ENCODE data around the gene CAP2.
"Not testable (repeated sequence)": the region's sequence is repeated elsewhere in the genome, so short reads cannot be mapped to it uniquely, and the experiment has no call there.

Gene CAP2

GRCh38 chr6:17505767-17506280, 112.4 kb downstream of the CAP2 start:
- no peak for DNase-seq

DNA sequence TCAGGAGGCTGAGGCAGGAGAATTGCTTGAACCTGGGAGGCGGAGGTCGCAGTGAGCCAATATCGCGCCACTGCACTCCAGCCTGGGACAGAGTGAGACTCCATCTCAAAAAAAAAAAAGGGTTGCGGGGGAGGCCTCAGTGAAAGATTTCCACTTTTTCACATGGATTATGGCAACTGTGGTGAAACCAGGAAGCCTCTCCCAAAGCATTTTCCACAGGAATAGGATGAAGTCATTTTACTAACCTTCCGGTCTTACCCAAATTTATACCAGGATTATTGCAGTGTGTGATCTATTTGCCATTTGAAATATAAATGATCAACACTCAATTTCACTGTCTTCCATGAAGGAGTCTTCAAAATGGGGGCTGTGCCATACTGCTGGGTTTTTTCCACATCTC, 113.1 kb downstream of the CAP2 start:
- DNase-seq = no peak

DNA sequence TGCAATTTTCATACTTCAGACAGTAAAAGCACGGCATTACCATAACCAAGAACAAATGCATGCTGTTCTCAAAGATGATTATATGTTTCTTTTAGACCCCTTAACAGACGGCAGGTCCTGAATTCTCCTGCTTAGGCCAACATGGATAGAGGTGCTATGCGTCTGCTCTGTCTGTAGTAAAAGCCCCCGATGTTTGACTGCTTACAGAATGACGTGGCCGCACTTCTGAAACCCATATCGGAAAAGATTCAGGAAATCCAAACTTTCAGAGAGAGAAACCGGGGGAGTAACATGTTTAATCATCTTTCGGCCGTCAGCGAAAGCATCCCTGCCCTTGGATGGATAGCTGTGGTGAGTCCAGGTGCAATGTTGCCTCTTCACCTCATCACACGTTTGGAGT, 113.6 kb downstream of the CAP2 start:
- no peak for DNase-seq

GRCh38 chr6:17511084-17511483, 117.7 kb downstream of the CAP2 start:
- no peak for DNase-seq

DNA sequence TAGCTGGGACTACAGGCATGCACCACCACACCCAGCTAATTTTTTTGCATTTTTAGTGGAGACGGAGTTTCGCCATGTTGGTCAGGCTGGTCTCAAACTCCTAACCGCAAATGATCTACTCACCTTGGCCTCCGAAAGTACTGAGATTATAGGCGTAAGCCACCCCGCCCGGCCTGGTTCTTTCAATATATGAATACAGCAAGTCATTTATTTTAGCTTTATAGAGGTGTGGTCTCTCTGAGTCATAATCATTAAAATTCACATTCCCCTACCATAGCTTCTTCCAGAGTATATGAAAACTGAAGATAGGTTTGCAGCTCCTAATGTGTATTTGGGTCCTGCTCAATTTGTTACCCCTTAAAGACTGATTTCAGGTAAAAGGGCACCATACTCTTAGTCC, 118.2 kb downstream of the CAP2 start:
- no peak for DNase-seq

GRCh38 chr6:17519120-17519519, 125.7 kb downstream of the CAP2 start:
- no peak for DNase-seq

GRCh38 chr6:17525637-17526036, 132.2 kb downstream of the CAP2 start:
- DNase-seq = no peak

GRCh38 chr6:17527076-17527475, 133.7 kb downstream of the CAP2 start:
- no peak for DNase-seq

- no peak for DNase-seq
These were observed 137.0 kb downstream of the CAP2 start for GRCh38 chr6:17530321-17530835.

DNA sequence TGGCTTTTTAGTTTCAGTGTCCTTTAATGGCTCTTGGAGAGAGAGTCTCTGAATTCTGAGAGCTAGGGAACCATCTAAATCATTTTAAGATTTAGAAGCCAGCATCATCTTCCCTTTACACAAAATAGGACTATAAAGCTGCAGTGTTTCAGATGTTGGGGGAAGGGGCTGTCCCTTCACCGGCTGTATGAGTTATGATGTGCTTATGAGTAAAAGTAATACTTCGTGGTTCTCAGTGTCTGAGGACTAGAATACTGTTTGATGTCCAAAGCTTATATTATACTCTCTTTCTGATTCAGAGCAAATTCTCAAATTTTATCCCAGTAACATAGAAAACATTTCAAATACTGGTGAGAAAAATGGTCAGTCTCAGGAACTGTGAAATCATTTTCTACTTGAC, 143.2 kb downstream of the CAP2 start:
- DNase-seq = peak; percentile 25 to 40

DNA sequence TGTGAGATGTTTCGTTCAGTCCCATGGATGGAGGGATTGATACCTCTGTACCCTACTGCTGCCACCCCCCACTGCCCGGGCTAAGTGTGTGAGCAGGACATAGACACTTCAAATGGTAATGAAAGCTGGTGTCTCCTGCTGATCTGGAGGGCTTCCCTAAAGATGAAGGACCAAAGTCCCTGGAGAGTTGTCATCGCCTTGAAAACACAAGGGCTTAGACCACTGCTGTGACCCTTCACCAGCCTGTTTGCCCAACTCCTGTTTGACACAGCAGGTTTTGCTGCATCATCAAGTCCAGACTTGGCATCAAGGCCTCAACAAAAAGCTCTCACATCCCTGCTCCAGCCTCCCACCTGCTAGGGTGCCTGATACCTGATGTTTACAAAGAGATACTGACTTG, 148.8 kb downstream of the CAP2 start:
- DNase-seq = no peak

- DNase-seq = not testable (repeated sequence)
These were observed 152.3 kb downstream of the CAP2 start for GRCh38 chr6:17545681-17546080.

DNA sequence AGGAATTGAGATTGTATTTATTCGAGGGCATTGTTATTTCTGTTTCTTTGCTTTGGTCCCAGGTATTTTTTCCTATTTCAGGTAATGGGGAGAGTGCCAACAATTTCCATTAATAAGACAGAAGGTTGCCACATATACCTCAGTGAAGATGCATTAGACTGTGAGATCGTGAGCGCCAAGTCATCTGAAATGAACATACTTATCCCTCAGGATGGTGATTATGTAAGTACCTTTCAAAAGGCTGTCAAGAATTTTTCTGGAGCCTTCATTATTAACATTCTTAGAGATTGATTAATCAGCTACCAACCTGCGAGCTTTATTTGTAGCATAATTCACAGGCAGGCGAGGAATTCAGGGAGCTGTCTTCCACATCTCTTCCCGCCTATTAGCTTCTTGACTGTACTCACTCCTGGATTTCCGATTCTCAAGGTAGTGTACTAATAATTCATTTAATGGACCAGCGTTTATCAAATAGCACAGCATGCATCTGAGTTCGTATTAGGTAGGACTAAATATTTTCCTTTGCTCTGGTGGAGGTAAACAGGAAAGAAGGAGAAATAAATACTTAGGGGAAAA, 158.1 kb downstream of the CAP2 start:
- DNase-seq = no peak

DNA sequence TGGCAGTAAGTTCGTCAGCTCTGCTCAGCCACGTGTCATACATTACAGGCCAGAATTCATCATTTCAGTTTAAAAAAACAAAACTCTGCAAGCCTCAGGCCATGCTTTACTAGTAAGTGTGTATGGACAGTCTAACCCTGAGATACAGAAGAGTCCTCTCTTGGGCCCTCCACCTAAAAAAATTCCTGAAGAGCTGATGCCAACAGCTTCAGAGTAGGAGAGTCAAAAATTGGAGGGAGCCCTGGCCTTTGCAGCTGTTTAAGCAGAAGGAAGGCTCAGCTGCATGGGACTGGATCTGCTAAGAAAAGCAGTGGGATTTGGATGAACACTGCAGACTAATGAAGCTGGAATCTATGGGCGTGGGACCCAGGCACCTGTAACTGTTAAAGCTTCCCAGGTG, 159.5 kb downstream of the CAP2 start:
- DNase-seq = no peak

- DNase-seq = no peak
These were observed 162.6 kb downstream of the CAP2 start for GRCh38 chr6:17556014-17556413.

DNA sequence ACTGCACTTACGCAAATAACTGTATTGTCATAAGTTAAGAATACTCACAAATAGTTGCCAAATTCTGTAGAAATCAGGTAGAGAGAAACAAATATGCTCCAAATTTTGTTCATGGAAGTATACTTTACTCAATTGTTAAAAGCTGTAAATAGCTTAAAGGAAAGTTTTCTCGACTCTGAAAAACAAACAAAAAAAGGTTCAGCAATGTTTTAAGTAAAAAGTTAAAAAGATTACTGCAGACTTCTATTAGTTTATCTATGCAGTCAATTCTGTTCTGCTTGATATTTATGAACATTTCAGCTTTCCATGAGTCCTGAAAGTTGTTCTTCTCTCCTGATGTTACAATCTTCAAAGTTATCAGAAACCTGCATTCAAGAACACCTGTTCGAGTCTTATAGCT, 169.2 kb downstream of the CAP2 start:
- DNase-seq = no peak

- no peak for DNase-seq
These were observed 172.0 kb downstream of the CAP2 start for GRCh38 chr6:17565399-17565798.

GRCh38 chr6:17574866-17575560, 181.6 kb downstream of the CAP2 start:
- no peak for DNase-seq

DNA sequence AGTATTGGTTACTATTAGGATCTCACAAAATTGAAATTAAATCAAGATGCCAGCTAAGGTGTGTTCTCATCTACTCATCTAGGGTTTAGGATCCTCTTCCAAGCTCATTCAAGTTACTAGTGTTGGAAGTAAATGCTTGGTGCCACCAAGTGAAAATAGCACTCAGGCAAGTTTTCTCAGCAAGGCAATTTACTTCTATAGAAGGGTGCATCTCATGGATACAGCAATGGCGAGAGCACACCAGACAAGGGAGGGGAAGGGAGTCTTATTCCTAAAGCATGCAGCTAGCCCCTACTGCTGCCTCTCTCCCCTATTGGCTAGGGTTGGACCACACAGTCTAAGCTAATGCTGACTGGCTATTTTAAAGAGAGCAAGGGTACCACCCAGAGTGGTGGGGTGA, 183.7 kb downstream of the CAP2 start:
- no peak for DNase-seq

- peak; percentile 41 to 49 for DNase-seq
These were observed 187.2 kb downstream of the CAP2 start for GRCh38 chr6:17580518-17581048.

GRCh38 chr6:17581282-17581681, 187.9 kb downstream of the CAP2 start:
- DNase-seq = peak in 1 of 2 experiments; percentile 23

- no peak for DNase-seq
These were observed 190.4 kb downstream of the CAP2 start for GRCh38 chr6:17583811-17584210.

DNA sequence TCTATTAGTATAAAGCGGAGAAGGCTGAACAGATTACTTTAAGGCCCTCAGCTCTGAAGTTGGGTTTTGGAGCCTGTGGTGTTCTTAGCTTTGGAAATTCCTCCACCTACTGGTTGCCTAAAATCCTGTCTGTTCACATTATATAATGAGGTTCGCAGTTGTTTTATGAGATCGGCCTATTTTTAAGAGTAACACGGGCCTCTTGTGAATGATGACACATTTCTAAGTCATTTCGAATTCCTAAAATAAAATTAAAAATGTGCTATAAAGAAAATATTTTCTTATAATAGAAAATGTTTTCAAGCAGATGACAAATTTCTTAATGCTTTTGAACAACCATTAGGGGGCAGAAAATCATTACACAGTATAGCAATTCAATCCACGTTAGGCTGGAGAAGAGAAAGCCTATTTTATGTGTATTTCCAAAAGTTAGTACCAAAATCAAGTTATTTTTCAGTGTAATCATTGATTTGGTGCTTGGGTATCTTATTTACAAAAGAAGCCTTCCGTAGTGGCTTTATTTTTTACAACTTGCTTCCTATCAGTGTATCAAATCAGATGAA, 190.9 kb downstream of the CAP2 start:
- DNase-seq = no peak

Measured in activated T-cell treated with anti-CD3 and anti-CD28 coated beads, Interleukin-2, amount 50 U/mL, for 48 hours (primary cell).